Memory B cell (primary cell): ENCODE results near the gene SLC12A4.

ENCODE experiments used
- ATAC-seq: fragments of 150-1000 bp; cut with Tn5 transposase; 2 replicates; pipeline ENCODE4 v1.10.0; 2021; ENCODE audit warnings: low read depth, mild to moderate bottlenecking, moderate library complexity
- DNase-seq, 2 donors: peaks; one replicate each; pipeline ENCODE4 v3.0.0; 2022; ENCODE audit warnings: low spot score in 2 of 2
- H3K27ac Mint-ChIP-seq: one replicate; pipeline ENCODE4 v1.8.0; 2022; ENCODE audit warnings: mild to moderate bottlenecking, moderate library complexity, mixed read lengths
- H3K27me3 Mint-ChIP-seq: one replicate; pipeline ENCODE4 v1.8.0; 2022; ENCODE audit warnings: mixed read lengths
- H3K36me3 Mint-ChIP-seq: one replicate; pipeline ENCODE4 v1.8.0; 2022; ENCODE audit warnings: mild to moderate bottlenecking, mixed read lengths
- H3K4me1 Mint-ChIP-seq: one replicate; pipeline ENCODE4 v1.8.0; 2022; ENCODE audit warnings: mixed read lengths
- H3K4me3 Mint-ChIP-seq: one replicate; pipeline ENCODE4 v1.8.0; 2022; ENCODE audit warnings: mild to moderate bottlenecking, moderate library complexity, mixed read lengths
- H3K9me3 Mint-ChIP-seq: one replicate; pipeline ENCODE4 v1.8.0; 2022; ENCODE audit warnings: mixed read lengths

Gene SLC12A4

GRCh38 chr16:67963292-67963661 lies 5.2 kb downstream of the SLC12A4 start:
- Mint-ChIP-seq H3K27ac (no peak overlapping the region), H3K4me1 (peaks cover 12% of the 10 kb centered on the region), H3K27me3 (no peaks in the 10 kb centered on the region), H3K36me3 (peaks cover 5% of the 10 kb centered on the region), H3K4me3 (no peak overlapping the region), H3K9me3 (no peaks in the 10 kb centered on the region)
- DNase-seq (no peak), ATAC-seq (no peak)

- Mint-ChIP-seq H3K36me3 (peaks cover 6% of the 10 kb centered on the region), H3K4me3 (no peak overlapping the region), H3K27me3 (no peaks in the 10 kb centered on the region), H3K4me1 (peaks cover 5% of the 10 kb centered on the region), H3K27ac (no peak overlapping the region), H3K9me3 (no peaks in the 10 kb centered on the region)
- no peak for DNase-seq
- ATAC-seq: no peak
These were observed 6.3 kb downstream of the SLC12A4 start for GRCh38 chr16:67962135-67962534.

GRCh38 chr16:67961551-67961957 lies 6.9 kb downstream of the SLC12A4 start:
- Mint-ChIP-seq H3K4me3 (no peak overlapping the region), H3K4me1 (peaks cover 3% of the 10 kb centered on the region), H3K36me3 (peaks cover 6% of the 10 kb centered on the region), H3K27ac (no peak overlapping the region), H3K27me3 (no peaks in the 10 kb centered on the region), H3K9me3 (no peaks in the 10 kb centered on the region)
- ATAC-seq: no peak
- no peak for DNase-seq

GRCh38 chr16:67959536-67960329 lies 8.7 kb downstream of the SLC12A4 start:
- Mint-ChIP-seq H3K27ac (no peak overlapping the region), H3K4me1 (peaks cover under 1% of the 10 kb centered on the region), H3K9me3 (no peaks in the 10 kb centered on the region), H3K36me3 (peaks cover 6% of the 10 kb centered on the region), H3K27me3 (no peaks in the 10 kb centered on the region), H3K4me3 (no peak overlapping the region)
- no peak for ATAC-seq
- no peak for DNase-seq

- H3K4me1 Mint-ChIP-seq: no peaks in the 10 kb centered on the region
- H3K4me3 Mint-ChIP-seq: no peak overlapping the region
- H3K27ac Mint-ChIP-seq: no peak overlapping the region
- peaks cover 6% of the 10 kb centered on the region for H3K36me3 Mint-ChIP-seq
- DNase-seq: no peak
- no peaks in the 10 kb centered on the region for H3K9me3 Mint-ChIP-seq
- no peaks in the 10 kb centered on the region for H3K27me3 Mint-ChIP-seq
- no peak for ATAC-seq
These were observed 10.8 kb downstream of the SLC12A4 start for GRCh38 chr16:67957622-67958021.

GRCh38 chr16:67954421-67955196 lies 13.8 kb downstream of the SLC12A4 start:
- H3K9me3 Mint-ChIP-seq: no peaks in the 10 kb centered on the region
- H3K27ac Mint-ChIP-seq: no peak overlapping the region
- DNase-seq (no peak), ATAC-seq (no peak)
- peaks cover 4% of the 10 kb centered on the region for H3K36me3 Mint-ChIP-seq
- H3K4me1 Mint-ChIP-seq: no peaks in the 10 kb centered on the region
- no peak overlapping the region for H3K4me3 Mint-ChIP-seq
- no peaks in the 10 kb centered on the region for H3K27me3 Mint-ChIP-seq

GRCh38 chr16:67953641-67954375 lies 14.6 kb downstream of the SLC12A4 start:
- Mint-ChIP-seq H3K36me3 (peaks cover 4% of the 10 kb centered on the region), H3K9me3 (no peaks in the 10 kb centered on the region), H3K4me1 (no peaks in the 10 kb centered on the region), H3K27ac (no peak overlapping the region), H3K27me3 (no peaks in the 10 kb centered on the region), H3K4me3 (no peak overlapping the region)
- no peak for DNase-seq
- ATAC-seq: no peak

- ATAC-seq (no peak), DNase-seq (no peak)
- Mint-ChIP-seq H3K27me3 (no peaks in the 10 kb centered on the region), H3K4me3 (no peak overlapping the region), H3K4me1 (no peaks in the 10 kb centered on the region), H3K9me3 (no peaks in the 10 kb centered on the region), H3K36me3 (no peaks in the 10 kb centered on the region), H3K27ac (no peak overlapping the region)
These were observed 17.0 kb downstream of the SLC12A4 start for GRCh38 chr16:67951485-67951884.

GRCh38 chr16:67950335-67950843 lies 18.0 kb downstream of the SLC12A4 start:
- ATAC-seq (no peak), DNase-seq (no peak)
- no peak overlapping the region for H3K27ac Mint-ChIP-seq
- H3K4me3 Mint-ChIP-seq: no peak overlapping the region
- H3K36me3 Mint-ChIP-seq: peaks cover 2% of the 10 kb centered on the region
- H3K9me3 Mint-ChIP-seq: no peaks in the 10 kb centered on the region
- H3K4me1 Mint-ChIP-seq: no peaks in the 10 kb centered on the region
- H3K27me3 Mint-ChIP-seq: no peaks in the 10 kb centered on the region

GRCh38 chr16:67949645-67950044 lies 18.8 kb downstream of the SLC12A4 start:
- Mint-ChIP-seq H3K9me3 (no peaks in the 10 kb centered on the region), H3K27me3 (no peaks in the 10 kb centered on the region), H3K4me3 (no peak overlapping the region), H3K4me1 (no peaks in the 10 kb centered on the region), H3K27ac (no peak overlapping the region), H3K36me3 (peaks cover 2% of the 10 kb centered on the region)
- no peak for ATAC-seq
- no peak for DNase-seq

GRCh38 chr16:67948015-67948414 lies 20.4 kb downstream of the SLC12A4 start:
- Mint-ChIP-seq H3K4me1 (no peaks in the 10 kb centered on the region), H3K27ac (no peak overlapping the region), H3K27me3 (no peaks in the 10 kb centered on the region), H3K36me3 (peaks cover 2% of the 10 kb centered on the region), H3K9me3 (no peaks in the 10 kb centered on the region), H3K4me3 (no peak overlapping the region)
- DNase-seq (no peak), ATAC-seq (no peak)

GRCh38 chr16:67946966-67947558 lies 21.4 kb downstream of the SLC12A4 start:
- H3K36me3 Mint-ChIP-seq: peaks cover 2% of the 10 kb centered on the region

GRCh38 chr16:67946128-67946569 lies 22.3 kb downstream of the SLC12A4 start:
- no peaks in the 10 kb centered on the region for H3K9me3 Mint-ChIP-seq
- DNase-seq: no peak
- no peak overlapping the region for H3K27ac Mint-ChIP-seq
- H3K27me3 Mint-ChIP-seq: no peaks in the 10 kb centered on the region
- peaks cover 2% of the 10 kb centered on the region for H3K36me3 Mint-ChIP-seq
- H3K4me1 Mint-ChIP-seq: peaks cover 6% of the 10 kb centered on the region
- no peak overlapping the region for H3K4me3 Mint-ChIP-seq
- ATAC-seq: no peak

More at GRCh38 chr16:67946966-67947558, 21.4 kb downstream of the SLC12A4 start:
- no peak overlapping the region for H3K4me3 Mint-ChIP-seq
- DNase-seq: no peak
- peaks cover 2% of the 10 kb centered on the region for H3K4me1 Mint-ChIP-seq
- no peak overlapping the region for H3K27ac Mint-ChIP-seq
- H3K9me3 Mint-ChIP-seq: no peaks in the 10 kb centered on the region
- ATAC-seq: no peak
- no peaks in the 10 kb centered on the region for H3K27me3 Mint-ChIP-seq
